H9 (cell line): ENCODE data around the gene CCDC57. TPM values are rescaled to one million over a fixed set of nuclear protein-coding genes. Genes with fewer than 3 reads are reported as not detected.

Source experiments
- DNase-seq: peaks from one replicate; pipeline ENCODE4 v3.0.0-alpha.2; 2017
- H2AFZ ChIP-seq: one replicate; pipeline ENCODE4 v1.6.1; 2013; ENCODE audit warnings: mild to moderate bottlenecking, low read length, control low read depth, moderate library complexity
- H2AK5ac ChIP-seq: 2 replicates; pipeline ENCODE4 v1.6.1; 2013; ENCODE audit warnings: low read length, control low read depth, mixed read lengths; ENCODE audit not compliant: insufficient read length
- H2BK120ac ChIP-seq: one replicate; pipeline ENCODE4 v1.6.1; 2013; ENCODE audit warnings: low read depth, mild to moderate bottlenecking, low read length, control low read depth, inconsistent platforms; ENCODE audit not compliant: poor library complexity, severe bottlenecking
- H2BK12ac ChIP-seq: 2 replicates; pipeline ENCODE4 v1.6.1; 2013; ENCODE audit warnings: low read length, control low read depth, mixed read lengths, low read depth; ENCODE audit not compliant: insufficient read length
- H2BK15ac ChIP-seq: 2 replicates; pipeline ENCODE4 v1.6.1; 2013; ENCODE audit warnings: low read depth, low read length, control low read depth
- H2BK20ac ChIP-seq: one replicate; pipeline ENCODE4 v1.6.1; 2013; ENCODE audit warnings: low read depth, mild to moderate bottlenecking, low read length, control low read depth, inconsistent platforms; ENCODE audit not compliant: poor library complexity, severe bottlenecking
- H2BK5ac ChIP-seq: 2 replicates; pipeline ENCODE4 v1.6.1; 2013; ENCODE audit warnings: low read length, control low read depth, mixed read lengths; ENCODE audit not compliant: insufficient read length
- H3K14ac ChIP-seq: 2 replicates; pipeline ENCODE4 v1.6.1; 2013; ENCODE audit warnings: low read length, control low read depth; ENCODE audit not compliant: insufficient read depth
- H3K18ac ChIP-seq: 2 replicates; pipeline ENCODE4 v1.6.1; 2013; ENCODE audit warnings: low read depth, mild to moderate bottlenecking, mixed read lengths, low read length, control low read depth; ENCODE audit not compliant: insufficient read length
- H3K23ac ChIP-seq: 2 replicates; pipeline ENCODE4 v1.6.1; 2013; ENCODE audit warnings: low read length, control low read depth, mixed read lengths, low read depth; ENCODE audit not compliant: insufficient read length
- H3K23me2 ChIP-seq: 2 replicates; pipeline ENCODE4 v1.6.1; 2013; ENCODE audit warnings: low read depth, mild to moderate bottlenecking, mixed read lengths, low read length, control low read depth; ENCODE audit not compliant: insufficient read length, poor library complexity, severe bottlenecking
- H3K27ac ChIP-seq: 2 replicates; pipeline ENCODE4 v1.5.1; 2013; ENCODE audit warnings: low read length, control low read depth, mixed read lengths, low read depth; ENCODE audit not compliant: insufficient read length
- H3K27me3 ChIP-seq: 2 replicates; pipeline ENCODE4 v1.6.1; 2013; ENCODE audit warnings: low read length, control low read depth, inconsistent platforms; ENCODE audit not compliant: insufficient read depth
- H3K4ac ChIP-seq: 2 replicates; pipeline ENCODE4 v1.6.1; 2013; ENCODE audit warnings: low read depth, mild to moderate bottlenecking, control low read depth, inconsistent platforms, low read length, moderate library complexity
- H3K4me1 ChIP-seq: 2 replicates; pipeline ENCODE4 v1.6.1; 2013; ENCODE audit warnings: low read length, control low read depth, inconsistent platforms; ENCODE audit not compliant: insufficient read depth
- H3K4me2 ChIP-seq: 2 replicates; pipeline ENCODE4 v1.6.1; 2013; ENCODE audit warnings: low read length, control low read depth, mixed read lengths; ENCODE audit not compliant: insufficient read length, insufficient read depth
- H3K56ac ChIP-seq: 2 replicates; pipeline ENCODE4 v1.6.1; 2013; ENCODE audit warnings: low read depth, mild to moderate bottlenecking, mixed read lengths, low read length, control low read depth; ENCODE audit not compliant: insufficient read length
- H3K79me1 ChIP-seq: 2 replicates; pipeline ENCODE4 v1.6.1; 2013; ENCODE audit warnings: low read depth, mild to moderate bottlenecking, moderate library complexity, low read length, control low read depth, inconsistent platforms; ENCODE audit not compliant: insufficient read depth, poor library complexity, severe bottlenecking
- H3K79me2 ChIP-seq: 2 replicates; pipeline ENCODE4 v1.6.1; 2013; ENCODE audit warnings: low read length, control low read depth, inconsistent platforms; ENCODE audit not compliant: insufficient read depth
- H3K9ac ChIP-seq: 2 replicates; pipeline ENCODE4 v1.6.1; 2013; ENCODE audit warnings: low read length, control low read depth, mixed read lengths; ENCODE audit not compliant: insufficient read length; ENCODE audit errors: extremely low read depth
- H3K9me3 ChIP-seq: one replicate; pipeline ENCODE4 v1.6.1; 2013; ENCODE audit warnings: low read depth, low read length, inconsistent platforms; ENCODE audit not compliant: control insufficient read depth
- H3T11ph ChIP-seq: one replicate; pipeline ENCODE4 v1.6.1; 2013; ENCODE audit warnings: mild to moderate bottlenecking, low read length, control low read depth, inconsistent platforms
- H4K20me1 ChIP-seq: one replicate; pipeline ENCODE4 v1.6.1; 2013; ENCODE audit not compliant: control insufficient read depth, insufficient read length, insufficient read depth
- H4K5ac ChIP-seq: 2 replicates; pipeline ENCODE4 v1.6.1; 2013; ENCODE audit warnings: low read depth, mild to moderate bottlenecking, mixed read lengths, low read length, control low read depth; ENCODE audit not compliant: insufficient read length
- H4K8ac ChIP-seq: replicated peaks from 2 replicates; pipeline ENCODE4 v1.6.1; 2013; ENCODE audit warnings: low read length, control low read depth, mixed read lengths, low read depth; ENCODE audit not compliant: insufficient read length
- H4K91ac ChIP-seq: 2 replicates; pipeline ENCODE4 v1.6.1; 2013; ENCODE audit warnings: low read depth, mild to moderate bottlenecking, moderate library complexity, mixed read lengths, low read length, control low read depth; ENCODE audit not compliant: insufficient read length
- H3K27ac Mint-ChIP-seq, 3 experiments: 2 replicates in 2 of 3; 3 replicates in 1 of 3; pipeline ENCODE4 v1.8.0; 2020 to 2021; ENCODE audit warnings: mixed read lengths in 3 of 3, mild to moderate bottlenecking in 1 of 3, moderate library complexity in 1 of 3
- H3K27me3 Mint-ChIP-seq: 2 replicates; pipeline ENCODE4 v1.8.0; 2021; ENCODE audit warnings: low read depth, mild to moderate bottlenecking, moderate library complexity, mixed read lengths
- H3K36me3 Mint-ChIP-seq, 3 experiments: 2 replicates in 2 of 3; 3 replicates in 1 of 3; pipeline ENCODE4 v1.8.0; 2020 to 2021; ENCODE audit warnings: low read depth in 3 of 3, mixed read lengths in 3 of 3; ENCODE audit not compliant: insufficient read depth in 1 of 3
- H3K4me1 Mint-ChIP-seq, 2 experiments: 2 replicates each; pipeline ENCODE4 v1.8.0; 2020; ENCODE audit warnings: mixed read lengths in 2 of 2
- H3K4me3 Mint-ChIP-seq, 2 experiments: 2 replicates in 1 of 2; 3 replicates in 1 of 2; pipeline ENCODE4 v1.8.0; 2020 to 2021; ENCODE audit warnings: mild to moderate bottlenecking in 2 of 2, mixed read lengths in 2 of 2, moderate library complexity in 1 of 2
- H3K9me3 Mint-ChIP-seq, 2 experiments: 2 replicates in 1 of 2; 3 replicates in 1 of 2; pipeline ENCODE4 v1.8.0; 2020; ENCODE audit warnings: mild to moderate bottlenecking in 2 of 2, mixed read lengths in 2 of 2, moderate library complexity in 1 of 2
- CTCF ChIP-seq: fragments of 200-600 bp; sonication (generic); conservative IDR thresholded peaks from 3 replicates; pipeline ENCODE4 v1.8.0; 2021; ENCODE audit warnings: antibody characterized with exemption, mild to moderate bottlenecking
- WGBS: extraction: QIAGEN DNeasy Blood & Tissue Kit; methylation state at CpG from one replicate; pipeline ENCODE4 v1.1.7; 2013; ENCODE audit warnings: missing lambda C conversion rate, low lambda C conversion rate, mixed read lengths; ENCODE audit not compliant: insufficient read length; ENCODE audit errors: extremely low coverage; 5-methylcytosine and 5-hydroxymethylcytosine counted together
- total RNA-seq: library from RNA; stranded (reverse); gene quantifications from 2 replicates; pipeline ENCODE4 v1.2.1, GENCODE V29; 2021

Gene CCDC57
- total RNA-seq, 1 experiment from 2014 or later, result 11.0 TPM

GRCh38 chr17:82217530-82218204 lies 5.0 kb upstream of the CCDC57 start:
- no peak overlapping the region for H3K56ac ChIP-seq
- no peak overlapping the region for H3K23ac ChIP-seq
- Mint-ChIP-seq H3K4me1 (peaks cover 3% of the 10 kb centered on the region in 2 experiments), H3K4me3 (no peak overlapping the region), H3K9me3 (no peaks in the 10 kb centered on the region; a peak in 1 of 5 replicates), H3K27ac (no peak overlapping the region), H3K36me3 (no peaks in the 10 kb centered on the region), H3K27me3 (peaks cover 45% of the 10 kb centered on the region)
- H2BK15ac ChIP-seq, result no peak overlapping the region
- no peak overlapping the region for H2BK5ac ChIP-seq
- no peaks in the 10 kb centered on the region for H4K20me1 ChIP-seq
- H3K27ac ChIP-seq, result no peak overlapping the region
- no peaks in the 10 kb centered on the region for H3K9me3 ChIP-seq
- no peak for TF ChIP-seq CTCF
- no peak overlapping the region for H3K18ac ChIP-seq
- H4K8ac ChIP-seq, result no peak overlapping the region
- H2AK5ac ChIP-seq, result no peak overlapping the region
- H3K4me2 ChIP-seq, result no peak overlapping the region
- H2BK12ac ChIP-seq, result no peak overlapping the region
- no peak overlapping the region; the same call in 1 of the 2 replicates for H3K14ac ChIP-seq
- H4K5ac ChIP-seq, result no peak overlapping the region
- H3K27me3 ChIP-seq, result peaks cover 4% of the 10 kb centered on the region
- H3K23me2 ChIP-seq, result peaks cover 7% of the 10 kb centered on the region
- no peak overlapping the region for H2BK120ac ChIP-seq
- H3K4me1 ChIP-seq, result no peaks in the 10 kb centered on the region
- H4K91ac ChIP-seq, result no peak overlapping the region
- no peak overlapping the region for H2BK20ac ChIP-seq
- H3K4ac ChIP-seq, result no peak overlapping the region
- no CpG with 5 or more reads among the region's 21 CpGs for WGBS
- no peak overlapping the region for H3K9ac ChIP-seq
- no peaks in the 10 kb centered on the region for H3K79me1 ChIP-seq
- no peak overlapping the region for H3T11ph ChIP-seq
- DNase-seq, result no peak
- no peaks in the 10 kb centered on the region for H3K79me2 ChIP-seq
- no peak overlapping the region for H2AFZ ChIP-seq
